Neural progenitor cell (in vitro differentiated cells): Measurements from ENCODE around the gene MSANTD2. TPM values are rescaled to one million over a fixed set of nuclear protein-coding genes. Genes with fewer than 3 reads are reported as not detected.

Experiments
- DNase-seq: peaks from one replicate; pipeline ENCODE4 v3.0.0-alpha.2; 2016; ENCODE audit warnings: low spot score
- H2AFZ ChIP-seq: fragments of 200-600 bp; sonication (generic); replicated peaks from 2 replicates; pipeline ENCODE4 v1.6.1; 2016; ENCODE audit warnings: antibody characterized with exemption
- H3F3A ChIP-seq: fragments of 200-600 bp; sonication (generic); 2 replicates; pipeline ENCODE4 v1.6.1; 2016; ENCODE audit warnings: antibody characterized with exemption, low read depth
- H3K27ac ChIP-seq: fragments of 200-600 bp; sonication (generic); 2 replicates; pipeline ENCODE4 v1.5.1; 2016; ENCODE audit warnings: mild to moderate bottlenecking
- H3K27me3 ChIP-seq: fragments of 200-600 bp; sonication (generic); 2 replicates; pipeline ENCODE4 v1.6.1; 2016; ENCODE audit warnings: mild to moderate bottlenecking, moderate library complexity
- H3K36me3 ChIP-seq: fragments of 200-600 bp; sonication (generic); 2 replicates; pipeline ENCODE4 v1.5.1; 2016
- H3K4me1 ChIP-seq: fragments of 200-600 bp; sonication (generic); 2 replicates; pipeline ENCODE4 v1.6.1; 2016; ENCODE audit warnings: mixed run types
- H3K4me2 ChIP-seq: fragments of 200-600 bp; sonication (generic); 2 replicates; pipeline ENCODE4 v1.6.1; 2016
- H3K4me3 ChIP-seq: fragments of 200-600 bp; sonication (generic); 2 replicates; pipeline ENCODE4 v1.5.1; 2016
- H3K79me2 ChIP-seq: fragments of 200-600 bp; sonication (generic); 2 replicates; pipeline ENCODE4 v1.6.1; 2016; ENCODE audit warnings: low read depth
- H3K9ac ChIP-seq: fragments of 200-600 bp; sonication (generic); 2 replicates; pipeline ENCODE4 v1.6.1; 2016
- H3K9me3 ChIP-seq: fragments of 200-600 bp; sonication (generic); 2 replicates; pipeline ENCODE4 v1.5.1; 2016; ENCODE audit warnings: low read depth
- H4K20me1 ChIP-seq: fragments of 200-600 bp; sonication (generic); 2 replicates; pipeline ENCODE4 v1.6.1; 2016; ENCODE audit warnings: low read depth
- H3K27ac Mint-ChIP-seq: 3 replicates; pipeline ENCODE4 v1.8.0; 2021; ENCODE audit warnings: mixed read lengths
- H3K27me3 Mint-ChIP-seq: 2 replicates; pipeline ENCODE4 v1.8.0; 2022; ENCODE audit warnings: low read depth, mild to moderate bottlenecking, inconsistent platforms, moderate library complexity, mixed read lengths; ENCODE audit not compliant: insufficient read depth
- H3K36me3 Mint-ChIP-seq: 3 replicates; pipeline ENCODE4 v1.8.0; 2021; ENCODE audit warnings: mixed read lengths
- H3K4me1 Mint-ChIP-seq: 3 replicates; pipeline ENCODE4 v1.8.0; 2021; ENCODE audit warnings: mixed read lengths
- H3K4me3 Mint-ChIP-seq: 3 replicates; pipeline ENCODE4 v1.8.0; 2021; ENCODE audit warnings: mild to moderate bottlenecking, moderate library complexity, mixed read lengths
- H3K9me3 Mint-ChIP-seq: 3 replicates; pipeline ENCODE4 v1.8.0; 2020; ENCODE audit warnings: mixed read lengths
- EZH2 ChIP-seq: fragments of 200-600 bp; sonication (generic); IDR thresholded peaks from 2 replicates; pipeline ENCODE4 v1.6.1; 2017; ENCODE audit warnings: antibody characterized with exemption, mild to moderate bottlenecking, moderate library complexity
- EZH2phosphoT487 ChIP-seq: fragments of 200-600 bp; sonication (generic); IDR thresholded peaks from 2 replicates; pipeline ENCODE4 v1.6.1; 2017; ENCODE audit warnings: antibody characterized with exemption
- total RNA-seq: library from RNA; depleted of rRNA; stranded (reverse); fragments of >200 nt; gene quantifications from 2 replicates; pipeline ENCODE4 v1.2.3, GENCODE V29; 2015; ENCODE audit warnings: low replicate concordance
- TF ChIP-seq, protein P1 (sequence below): fragments of 200-600 bp; sonication (generic); IDR thresholded peaks from 2 replicates; pipeline ENCODE4 v1.5.1; 2017; ENCODE audit warnings: antibody characterized with exemption, mild to moderate bottlenecking

MSANTD2 gene
- total RNA-seq, 1 donor from 2014 or later: 41.9 TPM

DNA sequence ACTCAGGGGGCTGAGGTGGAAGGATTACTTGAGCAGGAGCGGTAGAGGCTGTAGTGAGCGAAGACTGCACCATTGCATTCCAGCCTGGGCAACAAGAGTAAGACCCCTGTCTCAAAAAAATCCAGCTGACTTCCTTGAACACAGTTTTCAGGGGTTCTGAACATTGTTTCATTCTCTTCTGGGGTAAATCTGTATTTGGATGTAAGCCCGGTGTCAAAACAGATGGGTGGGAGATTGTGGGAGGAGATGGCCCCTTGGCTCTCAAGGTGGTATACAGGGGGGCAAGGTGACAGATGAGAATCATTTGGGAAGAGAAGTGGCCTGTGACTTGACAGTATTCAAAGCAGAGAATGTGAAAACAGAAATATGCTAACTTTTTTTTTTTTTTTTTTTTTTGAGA is 42.9 kb downstream of the MSANTD2 start:
- H3K4me1 Mint-ChIP-seq: peaks cover 44% of the 10 kb centered on the region

DNA sequence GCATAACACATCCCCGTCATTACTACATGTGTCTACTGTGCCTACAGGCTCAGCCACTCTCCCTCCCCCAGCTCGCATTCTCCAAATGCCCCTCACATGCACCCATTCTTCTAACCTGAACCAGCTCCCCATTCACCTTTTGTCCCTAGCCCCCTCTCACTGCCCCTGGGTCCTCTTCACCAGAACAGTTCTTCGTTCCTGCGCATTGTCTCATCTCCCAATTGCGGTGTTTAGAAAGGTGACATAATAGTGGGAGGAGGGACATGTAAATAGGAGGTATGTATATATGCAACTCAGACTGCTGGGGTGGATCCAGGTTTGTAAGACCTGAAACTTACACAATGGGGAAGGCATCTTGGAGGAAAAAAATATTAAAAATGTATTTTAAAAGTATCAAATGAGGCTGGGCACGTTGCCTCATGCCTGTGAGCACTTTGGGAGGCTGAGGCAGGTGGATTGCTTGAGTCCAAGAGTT is 43.4 kb downstream of the MSANTD2 start:
- H3K36me3 ChIP-seq: no peaks in the 10 kb centered on the region
- H3K4me1 ChIP-seq: peaks cover 34% of the 10 kb centered on the region
- H3K9me3 Mint-ChIP-seq: no peaks in the 10 kb centered on the region
- DNase-seq: no peak
- no peaks in the 10 kb centered on the region for H3K9me3 ChIP-seq
- H3K9ac ChIP-seq: no peak overlapping the region
- TF ChIP-seq, protein P1, sequence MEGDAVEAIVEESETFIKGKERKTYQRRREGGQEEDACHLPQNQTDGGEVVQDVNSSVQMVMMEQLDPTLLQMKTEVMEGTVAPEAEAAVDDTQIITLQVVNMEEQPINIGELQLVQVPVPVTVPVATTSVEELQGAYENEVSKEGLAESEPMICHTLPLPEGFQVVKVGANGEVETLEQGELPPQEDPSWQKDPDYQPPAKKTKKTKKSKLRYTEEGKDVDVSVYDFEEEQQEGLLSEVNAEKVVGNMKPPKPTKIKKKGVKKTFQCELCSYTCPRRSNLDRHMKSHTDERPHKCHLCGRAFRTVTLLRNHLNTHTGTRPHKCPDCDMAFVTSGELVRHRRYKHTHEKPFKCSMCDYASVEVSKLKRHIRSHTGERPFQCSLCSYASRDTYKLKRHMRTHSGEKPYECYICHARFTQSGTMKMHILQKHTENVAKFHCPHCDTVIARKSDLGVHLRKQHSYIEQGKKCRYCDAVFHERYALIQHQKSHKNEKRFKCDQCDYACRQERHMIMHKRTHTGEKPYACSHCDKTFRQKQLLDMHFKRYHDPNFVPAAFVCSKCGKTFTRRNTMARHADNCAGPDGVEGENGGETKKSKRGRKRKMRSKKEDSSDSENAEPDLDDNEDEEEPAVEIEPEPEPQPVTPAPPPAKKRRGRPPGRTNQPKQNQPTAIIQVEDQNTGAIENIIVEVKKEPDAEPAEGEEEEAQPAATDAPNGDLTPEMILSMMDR: no peak
- no peak for TF ChIP-seq EZH2phosphoT487
- TF ChIP-seq EZH2: no peak
- no peak overlapping the region for H3K4me3 Mint-ChIP-seq
- H3K4me1 Mint-ChIP-seq: peaks cover 44% of the 10 kb centered on the region
- H2AFZ ChIP-seq: no peak overlapping the region
- no peak overlapping the region for H3K4me3 ChIP-seq
- peaks cover 17% of the 10 kb centered on the region for H3F3A ChIP-seq
- no peak overlapping the region for H3K4me2 ChIP-seq
- no peaks in the 10 kb centered on the region for H3K79me2 ChIP-seq
- peaks cover 88% of the 10 kb centered on the region for H3K27me3 ChIP-seq
- H3K27me3 Mint-ChIP-seq: peaks cover 70% of the 10 kb centered on the region
- H3K36me3 Mint-ChIP-seq: no peaks in the 10 kb centered on the region
- H3K27ac ChIP-seq: no peak overlapping the region
- no peak overlapping the region for H3K27ac Mint-ChIP-seq
- peaks cover 28% of the 10 kb centered on the region for H4K20me1 ChIP-seq

More for the DNA sequence above, 42.9 kb downstream of the MSANTD2 start:
- Mint-ChIP-seq H3K9me3 (no peaks in the 10 kb centered on the region), H3K36me3 (no peaks in the 10 kb centered on the region), H3K27ac (no peak overlapping the region), H3K27me3 (peaks cover 68% of the 10 kb centered on the region), H3K4me3 (no peak overlapping the region)
- no peak for DNase-seq
- TF ChIP-seq EZH2phosphoT487 (no peak), EZH2 (no peak)
- TF ChIP-seq, protein P1: no peak
- Histone ChIP-seq H3F3A (peaks cover 18% of the 10 kb centered on the region), H3K9ac (no peak overlapping the region), H3K4me1 (peaks cover 36% of the 10 kb centered on the region), H3K27me3 (peaks cover 88% of the 10 kb centered on the region), H4K20me1 (peaks cover 33% of the 10 kb centered on the region), H3K4me2 (no peak overlapping the region), H3K36me3 (no peaks in the 10 kb centered on the region), H3K4me3 (no peak overlapping the region), H3K79me2 (no peaks in the 10 kb centered on the region), H3K27ac (no peak overlapping the region), H2AFZ (no peak overlapping the region), H3K9me3 (no peaks in the 10 kb centered on the region)

DNA sequence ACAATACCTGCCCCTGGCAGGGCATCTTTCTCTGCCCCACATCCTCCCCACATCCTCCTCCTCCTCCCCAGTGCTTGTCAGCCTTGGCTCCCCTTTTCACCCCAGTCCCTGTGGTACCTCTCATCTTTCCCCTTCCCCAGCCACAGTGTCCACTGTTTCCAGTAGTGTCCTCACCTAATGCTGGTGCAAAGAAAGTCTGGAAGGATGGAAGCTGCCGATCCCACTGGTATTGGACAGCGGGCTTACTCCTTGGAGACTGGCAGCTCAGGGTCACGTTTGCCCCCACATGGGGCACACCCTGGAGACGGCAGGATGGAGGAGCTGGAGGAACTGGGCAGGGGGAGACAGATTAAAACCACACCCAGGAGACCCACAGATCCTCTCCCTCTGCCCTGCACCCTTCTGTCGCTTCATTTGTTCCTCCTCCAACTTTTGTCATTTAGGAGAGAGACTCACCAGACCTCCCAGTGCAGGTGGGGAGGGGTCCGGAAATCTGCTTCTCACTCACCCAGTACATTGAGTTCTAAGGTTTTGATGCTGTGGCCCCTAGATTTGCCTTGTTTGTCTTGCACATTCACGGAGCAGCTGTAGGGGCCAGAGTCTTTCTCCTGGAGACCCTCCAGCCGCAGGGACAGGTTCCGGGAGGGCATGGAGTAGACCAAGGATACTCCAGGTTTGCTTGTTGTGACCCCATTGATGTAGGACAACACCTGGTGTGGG is 44.0 kb downstream of the MSANTD2 start:
- Mint-ChIP-seq H3K4me3 (no peak overlapping the region), H3K9me3 (no peaks in the 10 kb centered on the region), H3K36me3 (no peaks in the 10 kb centered on the region), H3K4me1 (peaks cover 38% of the 10 kb centered on the region), H3K27ac (no peak overlapping the region), H3K27me3 (peaks cover 66% of the 10 kb centered on the region)
- Histone ChIP-seq H3K9ac (no peak overlapping the region), H3K36me3 (no peaks in the 10 kb centered on the region), H3K4me1 (peaks cover 30% of the 10 kb centered on the region), H2AFZ (no peak overlapping the region), H3F3A (peaks cover 17% of the 10 kb centered on the region), H3K27ac (no peak overlapping the region), H3K9me3 (no peaks in the 10 kb centered on the region), H3K79me2 (no peaks in the 10 kb centered on the region), H4K20me1 (peaks cover 22% of the 10 kb centered on the region), H3K27me3 (peaks cover 88% of the 10 kb centered on the region), H3K4me3 (no peak overlapping the region), H3K4me2 (no peak overlapping the region)
- no peak for TF ChIP-seq EZH2
- TF ChIP-seq, protein P1: no peak
- no peak for TF ChIP-seq EZH2phosphoT487
- no peak for DNase-seq
